Measurements from ENCODE around the gene ADAMTS17.

Gene ADAMTS17

GRCh38 chr15:100159436-100159835 is 182.3 kb downstream of the ADAMTS17 start:
- TF ChIP-seq CTCF (IDR thresholded peaks at IDR 0.05; ENCODE audit: low read depth, low read length), result no peak
- H3K4me3 ChIP-seq (ENCODE audit: low read depth, low read length), result no peak overlapping the region

- TF ChIP-seq CTCF (IDR thresholded peaks at IDR 0.05; ENCODE audit: low read depth, low read length), result no peak
- no peak overlapping the region for H3K4me3 ChIP-seq (ENCODE audit: low read depth, low read length)
Observed at GRCh38 chr15:100158356-100158755, 183.4 kb downstream of the ADAMTS17 start.

GRCh38 chr15:100156201-100156600 is 185.6 kb downstream of the ADAMTS17 start:
- no peak for TF ChIP-seq CTCF (IDR thresholded peaks at IDR 0.05; ENCODE audit: low read depth, low read length)
- H3K4me3 ChIP-seq (ENCODE audit: low read depth, low read length), result no peak overlapping the region

GRCh38 chr15:100154338-100154737 is 187.4 kb downstream of the ADAMTS17 start:
- TF ChIP-seq CTCF (IDR thresholded peaks at IDR 0.05; ENCODE audit: low read depth, low read length), result no peak
- no peak overlapping the region for H3K4me3 ChIP-seq (ENCODE audit: low read depth, low read length)

- no peak for TF ChIP-seq CTCF (IDR thresholded peaks at IDR 0.05; ENCODE audit: low read depth, low read length)
- H3K4me3 ChIP-seq (ENCODE audit: low read depth, low read length), result no peak overlapping the region
Observed at GRCh38 chr15:100152463-100152862, 189.3 kb downstream of the ADAMTS17 start.

GRCh38 chr15:100150906-100151305 is 190.9 kb downstream of the ADAMTS17 start:
- no peak for TF ChIP-seq CTCF (IDR thresholded peaks at IDR 0.05; ENCODE audit: low read depth, low read length)
- H3K4me3 ChIP-seq (ENCODE audit: low read depth, low read length), result no peak overlapping the region

GRCh38 chr15:100147828-100148227 is 193.9 kb downstream of the ADAMTS17 start:
- H3K4me3 ChIP-seq (ENCODE audit: low read depth, low read length), result no peak overlapping the region
- no peak for TF ChIP-seq CTCF (IDR thresholded peaks at IDR 0.05; ENCODE audit: low read depth, low read length)
